ENCODE data around the gene USP6NL. TPM values are rescaled to one million over a fixed set of nuclear protein-coding genes. Genes with fewer than 3 reads are reported as not detected.

The USP6NL gene
- total and polyA plus RNA-seq, 9 of the 15 experiments (the other 6 are each of a cell fraction or from before 2014, with no cell fraction given) = 3.2 to 26.6 (median 19.8) TPM

DNA sequence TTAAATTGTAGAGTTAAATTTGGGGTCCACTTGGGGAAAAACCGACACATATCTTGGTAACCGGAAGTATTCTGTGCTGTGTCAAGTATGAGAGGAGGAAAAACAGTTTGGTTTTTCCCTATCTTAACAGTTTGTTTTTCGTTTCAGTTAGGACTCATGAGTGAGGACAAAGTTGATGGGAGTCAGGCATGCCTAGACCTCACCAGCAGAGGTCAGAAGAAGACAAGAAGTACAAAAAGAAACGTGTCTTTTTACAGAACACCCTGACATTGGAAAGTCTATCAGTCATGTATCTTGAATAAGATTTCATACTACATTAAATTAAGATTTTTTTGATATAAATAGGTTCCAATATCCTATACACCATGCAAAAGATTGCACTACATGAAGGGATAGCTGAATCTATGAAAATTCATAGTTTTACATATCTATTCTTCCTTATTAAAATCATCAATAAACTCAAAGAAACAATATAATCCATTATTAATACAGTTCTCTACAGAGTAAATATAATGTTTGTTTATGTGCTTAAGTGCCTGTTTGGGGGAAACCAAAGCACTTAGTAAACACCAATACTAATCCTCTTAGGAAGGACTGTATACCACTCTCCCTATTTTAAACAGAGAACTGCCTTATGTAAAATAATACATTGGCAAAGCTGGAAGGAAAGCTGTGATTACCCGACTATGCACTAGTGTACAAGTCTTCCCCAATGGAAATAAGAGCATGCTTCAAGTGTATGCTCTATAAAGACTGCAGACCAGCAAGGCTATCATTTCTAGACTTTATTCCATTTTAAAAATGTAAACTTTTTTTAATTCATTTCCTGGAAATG lies 95.6 kb downstream of the USP6NL start (continued):
- TF ChIP-seq, protein P1, sequence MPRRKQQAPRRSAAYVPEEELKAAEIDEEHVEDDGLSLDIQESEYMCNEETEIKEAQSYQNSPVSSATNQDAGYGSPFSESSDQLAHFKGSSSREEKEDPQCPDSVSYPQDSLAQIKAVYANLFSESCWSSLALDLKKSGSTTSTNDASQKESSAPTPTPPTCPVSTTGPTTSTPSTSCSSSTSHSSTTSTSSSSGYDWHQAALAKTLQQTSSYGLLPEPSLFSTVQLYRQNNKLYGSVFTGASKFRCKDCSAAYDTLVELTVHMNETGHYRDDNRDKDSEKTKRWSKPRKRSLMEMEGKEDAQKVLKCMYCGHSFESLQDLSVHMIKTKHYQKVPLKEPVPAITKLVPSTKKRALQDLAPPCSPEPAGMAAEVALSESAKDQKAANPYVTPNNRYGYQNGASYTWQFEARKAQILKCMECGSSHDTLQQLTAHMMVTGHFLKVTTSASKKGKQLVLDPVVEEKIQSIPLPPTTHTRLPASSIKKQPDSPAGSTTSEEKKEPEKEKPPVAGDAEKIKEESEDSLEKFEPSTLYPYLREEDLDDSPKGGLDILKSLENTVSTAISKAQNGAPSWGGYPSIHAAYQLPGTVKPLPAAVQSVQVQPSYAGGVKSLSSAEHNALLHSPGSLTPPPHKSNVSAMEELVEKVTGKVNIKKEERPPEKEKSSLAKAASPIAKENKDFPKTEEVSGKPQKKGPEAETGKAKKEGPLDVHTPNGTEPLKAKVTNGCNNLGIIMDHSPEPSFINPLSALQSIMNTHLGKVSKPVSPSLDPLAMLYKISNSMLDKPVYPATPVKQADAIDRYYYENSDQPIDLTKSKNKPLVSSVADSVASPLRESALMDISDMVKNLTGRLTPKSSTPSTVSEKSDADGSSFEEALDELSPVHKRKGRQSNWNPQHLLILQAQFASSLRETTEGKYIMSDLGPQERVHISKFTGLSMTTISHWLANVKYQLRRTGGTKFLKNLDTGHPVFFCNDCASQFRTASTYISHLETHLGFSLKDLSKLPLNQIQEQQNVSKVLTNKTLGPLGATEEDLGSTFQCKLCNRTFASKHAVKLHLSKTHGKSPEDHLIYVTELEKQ (CRISPR knock-in tag; IDR thresholded peaks at IDR 0.05) = no peak
- TF ChIP-seq ZC3H8 (IDR thresholded peaks at IDR 0.05) = no peak
- TF ChIP-seq CC2D1A (IDR thresholded peaks at IDR 0.05) = peak; percentile 68; the same call in 1 of the 2 replicates
- no peak for TF ChIP-seq MAFF (IDR thresholded peaks at IDR 0.05; ENCODE audit: low read length)
- no peak for TF ChIP-seq CSDE1 (IDR thresholded peaks at IDR 0.05)
- TF ChIP-seq, protein P2, sequence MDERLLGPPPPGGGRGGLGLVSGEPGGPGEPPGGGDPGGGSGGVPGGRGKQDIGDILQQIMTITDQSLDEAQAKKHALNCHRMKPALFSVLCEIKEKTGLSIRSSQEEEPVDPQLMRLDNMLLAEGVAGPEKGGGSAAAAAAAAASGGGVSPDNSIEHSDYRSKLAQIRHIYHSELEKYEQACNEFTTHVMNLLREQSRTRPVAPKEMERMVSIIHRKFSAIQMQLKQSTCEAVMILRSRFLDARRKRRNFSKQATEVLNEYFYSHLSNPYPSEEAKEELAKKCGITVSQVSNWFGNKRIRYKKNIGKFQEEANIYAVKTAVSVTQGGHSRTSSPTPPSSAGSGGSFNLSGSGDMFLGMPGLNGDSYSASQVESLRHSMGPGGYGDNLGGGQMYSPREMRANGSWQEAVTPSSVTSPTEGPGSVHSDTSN (CRISPR knock-in tag; IDR thresholded peaks at IDR 0.05; ENCODE audit: low read depth) = no peak
- TF ChIP-seq, protein P2 (tag; conservative IDR thresholded peaks at IDR 0.05; ENCODE audit: low read depth) = 0 out of 2 replicates have a peak, but pooled peaks have one; percentile 36
- peak; percentile 87 for TF ChIP-seq ARID2 (IDR thresholded peaks at IDR 0.05)
- no peak for TF ChIP-seq PRMT5 (CRISPR knock-in tag; IDR thresholded peaks at IDR 0.05)
- TF ChIP-seq, protein P3, sequence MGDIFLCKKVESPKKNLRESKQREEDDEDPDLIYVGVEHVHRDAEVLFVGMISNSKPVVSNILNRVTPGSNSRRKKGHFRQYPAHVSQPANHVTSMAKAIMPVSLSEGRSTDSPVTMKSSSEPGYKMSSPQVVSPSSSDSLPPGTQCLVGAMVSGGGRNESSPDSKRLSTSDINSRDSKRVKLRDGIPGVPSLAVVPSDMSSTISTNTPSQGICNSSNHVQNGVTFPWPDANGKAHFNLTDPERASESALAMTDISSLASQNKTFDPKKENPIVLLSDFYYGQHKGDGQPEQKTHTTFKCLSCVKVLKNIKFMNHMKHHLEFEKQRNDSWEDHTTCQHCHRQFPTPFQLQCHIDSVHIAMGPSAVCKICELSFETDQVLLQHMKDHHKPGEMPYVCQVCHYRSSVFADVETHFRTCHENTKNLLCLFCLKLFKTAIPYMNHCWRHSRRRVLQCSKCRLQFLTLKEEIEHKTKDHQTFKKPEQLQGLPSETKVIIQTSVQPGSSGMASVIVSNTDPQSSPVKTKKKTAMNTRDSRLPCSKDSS (IDR thresholded peaks at IDR 0.05; ENCODE audit: low read depth, partially characterized antibody) = no peak
- TF ChIP-seq, protein P4, sequence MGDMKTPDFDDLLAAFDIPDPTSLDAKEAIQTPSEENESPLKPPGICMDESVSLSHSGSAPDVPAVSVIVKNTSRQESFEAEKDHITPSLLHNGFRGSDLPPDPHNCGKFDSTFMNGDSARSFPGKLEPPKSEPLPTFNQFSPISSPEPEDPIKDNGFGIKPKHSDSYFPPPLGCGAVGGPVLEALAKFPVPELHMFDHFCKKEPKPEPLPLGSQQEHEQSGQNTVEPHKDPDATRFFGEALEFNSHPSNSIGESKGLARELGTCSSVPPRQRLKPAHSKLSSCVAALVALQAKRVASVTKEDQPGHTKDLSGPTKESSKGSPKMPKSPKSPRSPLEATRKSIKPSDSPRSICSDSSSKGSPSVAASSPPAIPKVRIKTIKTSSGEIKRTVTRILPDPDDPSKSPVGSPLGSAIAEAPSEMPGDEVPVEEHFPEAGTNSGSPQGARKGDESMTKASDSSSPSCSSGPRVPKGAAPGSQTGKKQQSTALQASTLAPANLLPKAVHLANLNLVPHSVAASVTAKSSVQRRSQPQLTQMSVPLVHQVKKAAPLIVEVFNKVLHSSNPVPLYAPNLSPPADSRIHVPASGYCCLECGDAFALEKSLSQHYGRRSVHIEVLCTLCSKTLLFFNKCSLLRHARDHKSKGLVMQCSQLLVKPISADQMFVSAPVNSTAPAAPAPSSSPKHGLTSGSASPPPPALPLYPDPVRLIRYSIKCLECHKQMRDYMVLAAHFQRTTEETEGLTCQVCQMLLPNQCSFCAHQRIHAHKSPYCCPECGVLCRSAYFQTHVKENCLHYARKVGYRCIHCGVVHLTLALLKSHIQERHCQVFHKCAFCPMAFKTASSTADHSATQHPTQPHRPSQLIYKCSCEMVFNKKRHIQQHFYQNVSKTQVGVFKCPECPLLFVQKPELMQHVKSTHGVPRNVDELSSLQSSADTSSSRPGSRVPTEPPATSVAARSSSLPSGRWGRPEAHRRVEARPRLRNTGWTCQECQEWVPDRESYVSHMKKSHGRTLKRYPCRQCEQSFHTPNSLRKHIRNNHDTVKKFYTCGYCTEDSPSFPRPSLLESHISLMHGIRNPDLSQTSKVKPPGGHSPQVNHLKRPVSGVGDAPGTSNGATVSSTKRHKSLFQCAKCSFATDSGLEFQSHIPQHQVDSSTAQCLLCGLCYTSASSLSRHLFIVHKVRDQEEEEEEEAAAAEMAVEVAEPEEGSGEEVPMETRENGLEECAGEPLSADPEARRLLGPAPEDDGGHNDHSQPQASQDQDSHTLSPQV (IDR thresholded peaks at IDR 0.05) = 0 out of 2 replicates have a peak, but pooled peaks have one; percentile 7
- no peak for TF ChIP-seq ZNF41 (CRISPR knock-in tag; conservative IDR thresholded peaks at IDR 0.05)
- TF ChIP-seq, protein P5, sequence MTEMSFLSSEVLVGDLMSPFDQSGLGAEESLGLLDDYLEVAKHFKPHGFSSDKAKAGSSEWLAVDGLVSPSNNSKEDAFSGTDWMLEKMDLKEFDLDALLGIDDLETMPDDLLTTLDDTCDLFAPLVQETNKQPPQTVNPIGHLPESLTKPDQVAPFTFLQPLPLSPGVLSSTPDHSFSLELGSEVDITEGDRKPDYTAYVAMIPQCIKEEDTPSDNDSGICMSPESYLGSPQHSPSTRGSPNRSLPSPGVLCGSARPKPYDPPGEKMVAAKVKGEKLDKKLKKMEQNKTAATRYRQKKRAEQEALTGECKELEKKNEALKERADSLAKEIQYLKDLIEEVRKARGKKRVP (CRISPR knock-in tag; IDR thresholded peaks at IDR 0.05) = no peak
